Left renal pelvis (tissue), 4 donors: ENCODE results near the gene ASIC1. TPM values are rescaled to one million over a fixed set of nuclear protein-coding genes. Genes with fewer than 3 reads are reported as not detected.

Source experiments
- DNase-seq, 4 donors: peaks; one replicate each; pipeline ENCODE4 v3.0.0-alpha.2; 2013; ENCODE audit warnings: low read depth in 4 of 4, low spot score in 3 of 4
- polyA plus RNA-seq, 4 donors: library from polyadenylated mRNA; unstranded; fragments of 120-200 nt; gene quantifications; one replicate each; pipeline ENCODE4 v1.2.1, GENCODE V29; 2013; ENCODE audit not compliant: insufficient read length in 4 of 4

ASIC1 gene
- polyA plus RNA-seq, 4 donors = 4.3 to 21.4 (median 4.9) TPM

DNA sequence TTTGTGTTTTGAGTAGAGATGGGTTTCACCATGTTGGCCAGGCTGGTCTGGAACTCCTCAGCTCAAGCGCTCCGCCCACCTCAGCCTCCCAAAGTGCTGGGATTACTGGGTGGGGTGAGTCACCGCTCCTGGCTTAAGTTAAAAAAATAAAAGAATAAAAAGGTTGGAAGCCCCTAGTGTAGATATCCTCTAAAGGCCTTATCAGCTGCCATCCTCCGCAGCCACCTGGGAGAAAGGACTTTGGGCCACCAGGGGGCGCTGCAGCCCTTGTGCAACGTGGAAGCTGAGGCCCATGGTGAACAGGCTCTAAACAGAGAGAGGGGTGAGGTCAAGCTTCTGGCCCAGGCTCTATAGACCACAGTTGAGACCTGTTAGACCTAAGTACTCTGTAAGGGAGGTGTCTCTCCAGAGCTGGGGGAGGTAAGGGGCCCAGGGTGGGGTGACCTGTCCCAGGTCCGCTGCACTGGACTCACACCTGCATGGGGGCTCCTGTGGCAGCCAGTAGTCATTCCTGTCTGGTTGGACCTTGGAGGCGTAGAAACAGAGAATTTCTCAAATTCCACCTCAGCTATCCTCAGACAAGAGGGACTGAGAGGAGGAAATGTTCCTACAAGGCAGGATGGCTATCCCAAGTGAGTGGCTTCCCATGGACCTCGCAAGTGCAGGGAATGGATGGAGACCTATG, 18.1 kb upstream of the ASIC1 start:
- no peak for DNase-seq

DNA sequence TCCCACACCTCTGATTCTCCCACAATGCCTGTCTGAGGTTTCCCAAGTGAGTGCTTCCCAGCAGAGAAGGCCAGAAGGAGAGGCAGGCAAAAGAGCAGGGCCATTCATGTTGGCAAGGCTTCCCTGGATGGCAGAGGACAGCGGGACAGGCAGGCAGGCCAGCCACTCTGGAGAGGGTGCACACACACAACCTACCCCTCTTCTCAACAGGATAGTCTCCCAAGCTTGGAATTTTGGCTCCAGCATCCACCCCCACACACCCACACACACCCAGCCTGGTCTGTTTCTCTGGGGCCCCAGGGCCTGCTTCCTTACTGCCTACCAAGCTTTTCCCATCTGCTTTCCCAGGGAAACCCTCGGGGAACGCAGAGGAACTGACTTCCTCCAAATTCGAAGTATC, 16.7 kb upstream of the ASIC1 start:
- DNase-seq = no peak

DNA sequence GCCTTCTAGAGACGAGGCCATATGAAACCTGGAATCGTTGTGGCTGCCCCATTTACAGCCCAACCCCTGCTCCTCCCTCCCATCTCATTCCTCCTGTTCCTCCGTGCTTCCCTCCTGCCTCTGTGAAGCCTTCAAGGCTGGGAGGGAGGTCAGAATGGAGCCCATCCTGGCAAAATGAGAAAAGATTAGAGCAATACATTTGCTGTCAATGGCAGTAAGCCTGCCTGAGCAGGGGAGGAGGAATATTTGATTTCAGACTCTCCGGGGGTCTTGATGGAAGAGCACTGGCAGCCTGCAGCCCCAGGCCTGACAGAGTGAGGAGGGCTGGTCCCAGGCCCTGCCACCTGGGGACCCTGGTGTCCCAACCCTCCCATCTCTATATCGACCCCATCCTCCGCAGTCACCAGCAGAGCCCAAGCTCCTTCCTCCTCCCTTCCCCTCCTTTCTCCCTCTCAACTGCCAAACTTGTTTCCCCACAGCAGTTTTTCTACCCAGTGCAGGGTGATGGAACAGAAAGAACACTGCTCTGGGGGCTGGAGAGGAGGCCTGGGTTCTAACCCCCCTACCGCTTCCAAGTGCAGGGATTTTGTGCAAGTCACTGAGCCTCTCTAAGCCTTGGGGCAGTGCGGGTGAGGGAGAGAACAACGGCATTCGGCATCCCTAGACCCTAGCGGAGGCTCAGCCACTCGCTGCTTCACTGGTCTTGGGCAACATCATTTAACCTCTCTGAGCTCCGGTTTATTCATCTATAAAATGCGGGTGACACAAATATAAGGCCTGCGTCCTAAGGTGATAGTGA, 16.1 kb upstream of the ASIC1 start:
- no peak for DNase-seq

DNA sequence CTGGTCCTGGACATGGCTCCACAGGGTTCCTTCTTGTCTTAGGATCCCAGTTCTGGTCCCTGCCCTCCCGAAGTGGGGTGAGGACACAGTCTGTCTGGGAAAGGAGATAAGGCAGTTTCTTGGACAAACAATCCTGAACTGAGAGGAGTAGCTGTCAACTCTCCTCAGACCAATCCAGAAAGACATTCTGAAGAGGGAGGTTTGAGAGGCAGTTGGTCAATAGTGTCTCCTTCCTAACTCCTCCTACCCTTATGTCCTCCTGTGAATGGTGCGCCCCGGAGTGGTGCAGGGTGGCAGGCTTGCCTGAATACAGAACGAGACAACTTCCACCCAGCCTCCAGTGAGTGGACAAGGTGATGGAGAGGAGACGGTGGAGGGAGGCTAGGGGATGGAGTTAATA, 15.4 kb upstream of the ASIC1 start:
- DNase-seq = no peak

GRCh38 chr12:50042693-50043092, 14.7 kb upstream of the ASIC1 start:
- no peak for DNase-seq

DNA sequence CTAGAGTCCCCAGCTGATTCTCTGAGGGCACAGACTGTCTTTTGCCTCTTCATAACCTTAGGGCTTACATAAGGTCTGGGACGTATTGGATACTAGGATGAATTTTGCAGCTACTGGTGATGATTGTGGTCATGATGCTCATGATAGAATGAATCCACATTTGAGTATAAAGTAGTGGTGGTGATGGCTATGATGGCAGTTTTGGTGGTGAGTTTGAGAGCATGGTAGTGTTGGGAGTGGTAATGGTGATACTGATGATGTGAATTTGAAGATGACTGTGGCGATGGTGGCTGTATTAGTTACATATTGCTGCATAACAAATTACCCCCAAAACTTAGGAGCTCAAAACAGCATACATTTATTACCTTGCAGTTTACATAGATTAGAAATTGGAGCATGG, 14.1 kb upstream of the ASIC1 start:
- DNase-seq = no peak

DNA sequence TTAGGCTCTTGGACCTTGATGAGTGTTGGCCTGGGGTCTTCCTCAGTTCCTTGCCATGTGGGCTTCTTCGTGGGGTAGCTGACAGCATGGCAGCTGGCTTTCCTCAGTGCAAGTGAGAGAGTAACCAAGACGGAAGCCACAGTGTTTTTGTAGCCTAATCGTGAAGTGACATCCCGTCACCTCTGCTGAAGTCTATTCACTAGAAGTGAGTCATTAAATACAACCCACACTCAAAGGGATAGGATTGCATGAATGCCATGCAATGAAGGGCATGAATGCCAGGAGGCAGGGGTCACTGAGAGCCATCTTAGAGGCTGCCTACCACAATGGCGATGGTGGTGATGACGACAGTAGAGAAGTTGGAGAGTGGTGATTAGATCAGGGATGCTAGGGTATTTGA, 13.5 kb upstream of the ASIC1 start:
- DNase-seq = no peak

DNA sequence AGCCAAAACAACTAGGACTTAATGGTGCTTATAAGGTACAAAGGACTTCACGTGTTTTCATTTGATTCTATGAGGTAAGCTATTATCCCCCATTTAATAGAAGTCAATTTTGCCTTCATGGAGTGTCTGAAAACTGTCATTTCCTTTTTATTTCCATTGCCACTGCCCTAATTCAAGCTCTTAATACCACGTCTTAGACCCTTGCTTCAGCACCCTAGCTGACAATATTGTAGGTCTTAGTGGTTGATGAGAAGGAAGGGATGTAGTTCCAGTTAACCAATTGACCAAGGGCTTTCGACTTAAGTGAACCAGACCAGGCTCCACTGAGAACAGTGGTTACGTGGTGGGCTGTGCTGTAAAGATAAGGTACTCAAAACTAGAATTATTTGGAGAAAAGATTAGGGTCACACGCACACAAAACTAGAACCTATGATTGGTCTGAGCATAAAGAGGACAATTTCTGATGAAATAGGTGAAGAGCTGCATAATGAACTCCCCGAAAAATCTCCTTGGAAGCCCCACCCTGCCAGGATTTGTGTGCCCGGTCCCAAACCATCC, 9.6 kb upstream of the ASIC1 start:
- DNase-seq = no peak

GRCh38 chr12:50049254-50050118, 7.9 kb upstream of the ASIC1 start:
- no peak for DNase-seq

DNA sequence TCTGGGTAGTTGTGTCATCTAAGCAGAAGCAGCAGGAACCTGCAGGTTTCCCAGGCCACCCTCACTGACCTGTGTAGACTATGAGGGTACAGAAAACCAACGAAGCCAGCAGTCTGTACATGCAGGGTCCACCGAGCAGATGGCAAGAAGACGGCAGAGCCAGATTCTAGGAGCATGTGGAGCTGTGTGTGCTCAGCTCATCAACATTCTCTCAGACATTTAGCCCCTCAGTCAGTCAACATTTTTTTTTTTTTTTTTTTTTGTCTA, 7.3 kb upstream of the ASIC1 start:
- DNase-seq = no peak

- no peak for DNase-seq
These were observed 6.8 kb upstream of the ASIC1 start for GRCh38 chr12:50050410-50051098.

DNA sequence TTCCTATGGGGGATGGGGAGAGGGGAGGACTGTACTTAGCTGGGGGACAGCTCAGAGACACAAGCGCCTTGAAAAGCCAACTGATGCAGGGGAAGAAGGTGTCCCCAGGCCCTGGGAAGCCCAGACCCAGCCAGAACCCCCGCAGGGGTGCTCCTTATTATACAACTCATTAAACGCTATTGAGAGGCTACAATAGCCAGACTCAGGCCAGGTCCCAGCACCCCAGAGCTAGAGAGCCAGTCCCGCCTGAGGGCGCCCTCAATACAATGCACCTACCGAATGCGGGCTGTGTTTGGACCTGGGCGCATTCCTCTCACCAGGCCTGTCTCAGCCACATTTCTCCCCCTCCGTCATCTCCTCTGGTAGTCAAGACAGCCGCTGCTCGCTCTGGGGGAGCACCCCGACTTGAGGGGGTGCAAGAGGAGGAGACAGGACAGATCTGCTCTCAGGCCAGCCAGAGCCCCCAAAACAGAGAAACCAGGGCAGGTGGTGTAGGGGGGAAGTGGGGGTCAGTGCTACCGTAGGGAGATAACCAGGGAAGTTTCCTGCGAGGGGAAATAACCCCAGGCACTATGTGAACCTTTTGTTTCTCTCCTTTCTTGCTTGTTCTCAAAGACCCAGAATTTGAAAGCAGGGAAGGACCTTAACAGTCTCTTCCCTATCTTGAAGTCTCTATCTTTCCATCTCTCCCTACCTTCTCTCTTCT, 6.1 kb upstream of the ASIC1 start:
- no peak for DNase-seq

DNA sequence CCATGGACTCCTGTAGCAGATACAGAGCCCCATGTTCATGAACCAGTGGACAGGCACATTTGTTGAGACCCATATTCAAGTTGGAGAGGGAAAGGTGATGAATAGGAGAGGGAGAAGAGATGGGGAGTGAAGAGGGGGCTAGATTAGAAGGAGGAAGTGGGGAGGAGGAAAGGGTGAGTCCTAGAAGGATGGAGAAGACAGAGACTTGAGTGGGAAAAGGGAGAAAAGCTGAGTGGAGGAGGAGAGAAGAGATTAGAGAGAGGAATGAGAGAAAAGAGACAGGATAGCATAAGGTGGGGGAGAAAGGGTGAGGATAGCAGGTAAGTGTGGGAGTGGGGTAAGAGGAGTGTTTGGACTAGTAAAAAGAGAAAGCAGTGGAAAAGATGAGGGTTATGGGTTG, 4.9 kb upstream of the ASIC1 start:
- no peak for DNase-seq

DNA sequence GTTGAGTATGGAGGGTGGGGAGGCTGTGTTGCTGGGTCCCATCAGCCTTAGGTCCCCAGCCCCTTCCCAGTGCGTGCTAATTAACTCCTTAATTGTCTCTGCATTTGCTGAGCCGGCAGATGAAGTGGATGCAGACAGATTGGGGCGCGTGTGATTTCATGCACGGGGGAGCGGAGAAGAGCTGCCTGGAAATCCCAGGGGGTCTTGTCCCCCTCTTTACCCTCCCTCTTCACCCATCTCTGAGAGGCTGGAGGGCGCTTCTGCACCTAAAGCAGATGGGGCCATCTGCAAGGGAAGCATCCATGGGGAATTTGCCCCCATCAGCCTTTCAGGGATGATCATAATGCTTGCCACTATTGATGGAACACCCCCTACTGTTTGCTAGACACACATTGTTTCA, 4.4 kb upstream of the ASIC1 start:
- DNase-seq = no peak

DNA sequence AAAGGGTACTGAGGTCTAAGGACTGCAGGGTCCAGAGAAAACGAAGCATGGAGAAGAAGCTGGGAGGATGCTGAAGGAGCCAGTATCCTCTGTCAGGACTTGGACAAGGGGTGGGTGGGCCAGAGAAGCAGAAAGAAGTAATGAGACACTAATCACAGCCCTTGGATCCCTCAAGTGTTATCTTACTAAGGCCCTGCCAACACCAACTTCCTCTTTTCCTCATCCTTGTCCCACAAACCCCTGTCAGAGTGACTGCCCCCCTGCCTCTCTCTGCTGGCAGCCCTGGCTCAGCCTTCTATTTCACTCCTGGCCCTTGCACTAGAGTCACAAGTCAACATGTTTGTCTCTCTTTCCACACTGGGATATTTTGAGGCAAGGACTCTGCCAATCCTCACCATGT, 3.8 kb upstream of the ASIC1 start:
- DNase-seq = no peak

DNA sequence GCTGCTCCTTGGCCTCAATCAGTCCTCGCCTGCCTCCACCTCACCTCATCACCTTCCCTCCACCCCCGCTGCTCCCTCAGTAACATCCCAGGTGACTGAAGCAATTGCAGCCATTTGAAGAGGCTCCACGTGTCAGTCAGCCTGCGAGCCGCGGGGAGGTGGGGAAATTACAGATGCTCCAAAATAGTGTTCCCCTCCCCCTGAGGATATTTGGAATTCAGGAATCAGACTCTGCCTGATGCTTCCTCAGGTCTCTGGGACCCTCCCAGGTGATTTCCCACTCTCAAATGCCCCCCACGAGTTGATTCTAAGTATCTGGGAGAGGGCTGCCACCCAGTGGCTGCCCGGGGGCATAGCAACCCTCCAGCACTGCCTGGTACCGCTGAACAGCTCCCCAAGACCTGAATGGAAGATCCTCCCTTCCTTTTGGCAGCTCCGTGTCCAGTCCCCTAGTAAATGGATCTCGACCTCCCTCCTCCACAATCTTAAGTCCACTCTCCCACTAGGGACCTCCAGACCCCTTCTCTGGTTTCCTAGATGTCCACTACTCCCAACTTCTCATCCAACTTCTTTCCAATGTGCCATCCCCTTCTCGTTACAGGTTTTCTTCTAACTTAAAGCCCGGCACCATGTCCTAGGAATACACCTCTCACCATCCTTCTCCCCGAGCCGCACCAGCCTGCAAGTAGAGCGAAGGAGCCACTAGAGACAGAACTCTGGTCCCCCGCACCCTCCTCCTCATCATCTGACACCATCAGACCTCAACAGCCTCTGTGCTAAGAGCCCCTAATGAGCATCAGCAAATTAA, 1.4 kb upstream of the ASIC1 start:
- DNase-seq = no peak

DNA sequence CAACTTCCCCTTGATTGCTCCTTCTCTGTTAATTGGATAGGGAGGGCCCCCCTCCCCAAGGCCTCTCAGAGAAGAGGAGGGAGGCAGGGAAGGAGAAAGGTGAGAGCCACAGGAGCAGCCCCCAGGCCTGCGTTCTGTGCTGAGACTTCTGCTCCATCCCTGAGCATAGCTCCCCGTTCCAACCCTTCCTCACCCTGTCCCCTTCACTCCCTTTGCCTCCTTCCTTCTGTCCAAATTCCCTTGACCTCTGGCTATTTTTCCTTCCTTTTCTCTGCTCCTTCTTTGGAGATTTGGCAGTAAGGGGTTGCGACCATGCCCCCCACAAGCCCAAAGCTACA, 788 bp upstream of the ASIC1 start:
- DNase-seq = no peak

GRCh38 chr12:50057896-50058670, 687 bp downstream of the ASIC1 start:
- DNase-seq = no peak
